Esophagus muscularis mucosa (tissue), 3 donors: ENCODE results near the gene C1orf159.

Experiments
- POLR2A ChIP-seq: fragments of 450-650 bp; IDR thresholded peaks from one replicate; pipeline ENCODE4 v1.6.1; 2017; ENCODE audit warnings: antibody characterized with exemption, moderate library complexity, mild to moderate bottlenecking, low read depth
- TF ChIP-seq, protein P1 (sequence below), 3 experiments: fragments of 200-600 bp in 2 of 3; fragments of 450-650 bp in 1 of 3; sonication (generic) in 2 of 3; IDR thresholded peaks; one replicate each; pipeline ENCODE4 v1.5.1; 2017 to 2019; ENCODE audit warnings: antibody characterized with exemption in 3 of 3, mild to moderate bottlenecking in 2 of 3, moderate library complexity in 1 of 3

DNA sequence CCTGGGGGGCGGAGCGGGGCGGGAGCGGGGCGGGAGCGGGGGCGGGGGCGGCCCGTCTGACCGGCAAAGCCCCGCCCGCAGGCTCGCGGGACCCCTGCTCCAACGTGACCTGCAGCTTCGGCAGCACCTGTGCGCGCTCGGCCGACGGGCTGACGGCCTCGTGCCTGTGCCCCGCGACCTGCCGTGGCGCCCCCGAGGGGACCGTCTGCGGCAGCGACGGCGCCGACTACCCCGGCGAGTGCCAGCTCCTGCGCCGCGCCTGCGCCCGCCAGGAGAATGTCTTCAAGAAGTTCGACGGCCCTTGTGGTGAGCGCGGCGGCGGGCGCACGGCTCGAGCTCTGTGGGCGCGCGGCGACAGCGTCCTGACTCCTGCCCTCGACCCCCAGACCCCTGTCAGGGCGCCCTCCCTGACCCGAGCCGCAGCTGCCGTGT is 74.8 kb downstream of the C1orf159 start:
- TF ChIP-seq, protein P1, sequence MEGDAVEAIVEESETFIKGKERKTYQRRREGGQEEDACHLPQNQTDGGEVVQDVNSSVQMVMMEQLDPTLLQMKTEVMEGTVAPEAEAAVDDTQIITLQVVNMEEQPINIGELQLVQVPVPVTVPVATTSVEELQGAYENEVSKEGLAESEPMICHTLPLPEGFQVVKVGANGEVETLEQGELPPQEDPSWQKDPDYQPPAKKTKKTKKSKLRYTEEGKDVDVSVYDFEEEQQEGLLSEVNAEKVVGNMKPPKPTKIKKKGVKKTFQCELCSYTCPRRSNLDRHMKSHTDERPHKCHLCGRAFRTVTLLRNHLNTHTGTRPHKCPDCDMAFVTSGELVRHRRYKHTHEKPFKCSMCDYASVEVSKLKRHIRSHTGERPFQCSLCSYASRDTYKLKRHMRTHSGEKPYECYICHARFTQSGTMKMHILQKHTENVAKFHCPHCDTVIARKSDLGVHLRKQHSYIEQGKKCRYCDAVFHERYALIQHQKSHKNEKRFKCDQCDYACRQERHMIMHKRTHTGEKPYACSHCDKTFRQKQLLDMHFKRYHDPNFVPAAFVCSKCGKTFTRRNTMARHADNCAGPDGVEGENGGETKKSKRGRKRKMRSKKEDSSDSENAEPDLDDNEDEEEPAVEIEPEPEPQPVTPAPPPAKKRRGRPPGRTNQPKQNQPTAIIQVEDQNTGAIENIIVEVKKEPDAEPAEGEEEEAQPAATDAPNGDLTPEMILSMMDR (IDR thresholded peaks at IDR 0.05): no peak
- no peak for TF ChIP-seq POLR2A
